HG02623 (cell line): Measurements from ENCODE around the gene KANSL1.
"Not testable (repeated sequence)": the region's sequence is repeated elsewhere in the genome, so short reads cannot be mapped to it uniquely, and the experiment has no call there.

Experiments used
- ATAC-seq: cut with Tn5 transposase; IDR thresholded peaks from one replicate; pipeline ENCODE4 v1.9.1; 2021; ENCODE audit warnings: moderate library complexity; ENCODE audit not compliant: unreplicated experiment

KANSL1 gene

DNA sequence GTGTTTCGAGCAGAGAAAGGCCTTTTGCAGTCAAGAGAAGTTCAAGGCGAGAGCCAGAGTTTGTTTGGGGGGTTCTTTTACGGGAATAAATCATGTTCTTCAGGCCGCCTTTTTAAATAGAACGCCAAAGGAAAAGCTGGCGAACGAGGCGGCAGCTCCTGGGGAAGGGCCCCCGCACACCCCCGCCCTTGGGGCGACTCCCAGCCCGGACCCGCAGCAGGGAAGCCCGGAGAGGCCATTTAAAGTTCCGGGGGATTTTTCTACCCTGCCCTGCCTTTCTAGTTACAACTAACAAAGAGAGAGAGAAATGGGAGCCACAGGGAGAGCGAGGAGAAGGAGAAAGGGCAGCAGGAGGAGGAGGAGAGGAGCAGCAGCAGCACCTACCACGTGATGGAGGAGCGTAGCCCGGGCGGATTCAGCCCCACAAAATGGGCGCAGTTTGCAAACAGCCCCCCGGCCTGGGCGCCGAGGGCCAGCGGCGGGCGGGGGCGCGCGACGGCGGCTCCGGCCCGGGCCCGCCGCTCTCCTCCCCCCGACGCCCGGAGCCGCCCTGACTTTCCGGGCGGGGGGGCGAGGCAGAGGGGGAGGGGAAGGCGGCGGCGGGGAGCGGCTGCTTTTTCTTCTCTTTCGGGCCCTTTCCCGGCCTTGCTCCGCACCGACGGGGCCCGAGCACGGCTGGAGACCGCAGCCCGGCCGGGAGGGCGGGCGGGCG, 634 bp downstream of the KANSL1 start:
- peak; percentile 27 for ATAC-seq

DNA sequence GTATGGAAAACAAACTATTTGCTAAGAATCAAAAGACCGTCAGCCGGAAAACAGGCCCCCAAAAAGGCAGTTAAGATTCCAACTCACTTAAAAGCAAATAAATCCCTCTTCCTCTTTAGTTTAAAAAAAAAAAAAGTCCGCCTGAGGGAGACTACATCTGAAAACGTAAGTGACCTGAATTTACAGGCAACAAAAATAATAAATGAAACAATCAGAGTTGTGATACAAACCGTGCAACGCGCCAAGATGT, 1.1 kb downstream of the KANSL1 start:
- no peak for ATAC-seq

DNA sequence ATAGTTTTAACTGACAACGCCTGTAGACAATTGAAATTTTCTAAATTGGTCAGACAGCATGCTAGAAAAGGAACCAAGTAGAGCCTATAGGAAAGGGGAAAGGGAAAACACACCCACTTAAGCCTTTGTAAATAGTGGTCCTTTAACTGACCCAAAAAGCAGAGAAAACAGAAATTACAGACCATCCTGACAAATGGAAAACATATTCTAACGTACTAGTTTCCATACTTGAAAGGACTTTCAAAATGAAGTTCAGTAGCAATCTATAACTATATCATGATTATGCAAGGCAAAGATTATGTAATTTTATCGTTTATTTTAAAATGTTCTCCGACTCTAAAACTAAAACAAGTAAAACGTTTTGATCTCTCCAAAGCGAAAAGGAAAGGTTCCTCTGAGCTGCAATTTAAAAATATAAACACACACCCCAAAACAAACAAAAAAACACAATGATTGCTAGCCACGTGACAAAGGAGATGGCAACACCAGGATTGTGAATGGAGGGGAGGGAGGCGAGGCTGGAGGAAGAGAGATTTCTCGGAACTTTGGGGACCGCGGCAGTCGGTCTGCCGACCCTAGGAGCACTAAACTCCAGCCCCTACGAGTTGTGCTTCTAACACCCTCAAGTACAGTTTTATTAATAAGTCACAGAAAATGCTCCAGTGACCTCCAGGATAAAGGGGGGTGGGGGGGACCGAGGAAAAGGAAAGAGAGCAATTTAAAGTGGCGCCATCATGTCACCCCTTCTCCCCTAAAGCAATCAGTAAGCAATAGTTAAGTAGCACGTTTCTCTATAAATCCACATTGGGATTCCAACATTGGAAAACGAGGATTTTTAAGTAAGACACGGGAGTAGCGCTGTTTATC, 1.7 kb downstream of the KANSL1 start:
- no peak for ATAC-seq

DNA sequence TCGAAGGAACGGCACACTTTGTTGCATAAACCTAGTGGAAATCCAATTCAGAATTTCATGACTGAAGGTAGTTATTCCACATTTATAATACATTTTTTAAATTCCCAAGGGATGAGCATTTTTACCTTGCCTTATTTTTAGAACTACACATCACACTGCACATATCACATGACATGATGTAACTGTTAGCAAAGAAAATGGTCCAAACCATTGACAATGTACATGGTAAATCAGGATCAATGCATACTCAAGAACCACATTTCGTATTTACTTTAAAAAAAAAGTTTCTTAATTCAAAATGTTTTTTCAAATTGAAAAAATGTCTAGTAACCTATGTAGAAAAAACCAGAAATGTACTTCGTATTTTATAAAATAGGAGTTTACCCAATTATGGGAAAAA, 2.5 kb downstream of the KANSL1 start:
- ATAC-seq: no peak

DNA sequence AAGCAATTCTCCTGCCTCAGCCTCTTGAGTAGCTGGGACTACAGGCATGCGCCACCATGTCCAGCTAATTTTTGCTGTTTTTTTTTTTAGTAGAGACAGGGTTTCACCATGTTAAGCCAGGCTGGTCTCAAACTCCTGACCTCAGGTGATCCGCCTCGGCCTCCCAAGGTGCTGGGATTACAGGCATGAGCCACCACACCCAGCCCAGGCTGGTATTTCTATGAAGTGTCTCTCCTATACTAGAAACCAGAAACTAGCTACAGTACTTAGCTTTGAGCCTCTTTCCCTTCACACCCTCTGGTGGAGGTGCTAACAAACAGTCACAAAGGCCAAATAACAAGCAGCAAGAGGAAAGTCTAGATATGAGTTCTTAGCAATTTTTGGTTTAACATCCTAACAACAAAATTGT, 6.4 kb downstream of the KANSL1 start:
- ATAC-seq: not testable (repeated sequence)

DNA sequence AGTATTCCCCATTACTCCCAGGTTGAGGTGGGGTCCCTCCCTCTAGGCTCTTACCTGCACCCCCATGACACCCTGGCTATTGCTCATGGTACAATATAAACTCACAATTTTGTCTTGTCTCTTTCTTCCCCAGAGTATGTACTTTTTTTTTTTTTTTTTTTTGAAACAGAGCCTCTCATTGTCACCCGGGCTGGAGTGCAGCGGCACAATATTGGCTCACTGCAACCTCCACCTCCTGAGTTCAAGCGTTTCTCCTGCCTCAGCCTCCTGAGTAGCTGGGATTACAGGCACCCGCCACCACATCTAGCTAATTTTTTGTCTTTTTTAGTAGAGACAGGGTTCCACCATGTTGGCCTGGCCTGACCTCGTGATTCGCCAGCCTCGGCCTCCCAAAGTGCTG, 8.5 kb downstream of the KANSL1 start:
- no peak for ATAC-seq

DNA sequence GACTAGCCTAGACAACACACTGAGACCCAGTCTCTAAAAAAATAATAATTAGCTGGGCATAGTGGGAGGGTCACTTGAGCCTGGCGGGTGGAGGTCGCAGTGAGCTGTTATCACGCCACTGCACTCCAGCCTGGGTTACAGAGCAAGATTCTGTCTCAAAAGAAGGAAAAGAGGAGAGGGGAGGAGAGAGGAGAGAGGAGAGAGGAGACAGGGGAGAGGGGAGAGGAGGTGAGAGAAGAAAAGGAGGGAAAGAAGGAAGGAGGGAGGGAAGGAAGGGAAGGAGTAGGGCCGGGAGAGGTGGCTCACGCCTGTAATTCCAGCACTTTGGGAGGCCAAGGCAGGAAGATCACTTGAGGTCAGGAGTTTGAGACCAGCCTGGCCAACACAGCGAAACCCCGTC, 9.8 kb downstream of the KANSL1 start:
- ATAC-seq: not testable (repeated sequence)

DNA sequence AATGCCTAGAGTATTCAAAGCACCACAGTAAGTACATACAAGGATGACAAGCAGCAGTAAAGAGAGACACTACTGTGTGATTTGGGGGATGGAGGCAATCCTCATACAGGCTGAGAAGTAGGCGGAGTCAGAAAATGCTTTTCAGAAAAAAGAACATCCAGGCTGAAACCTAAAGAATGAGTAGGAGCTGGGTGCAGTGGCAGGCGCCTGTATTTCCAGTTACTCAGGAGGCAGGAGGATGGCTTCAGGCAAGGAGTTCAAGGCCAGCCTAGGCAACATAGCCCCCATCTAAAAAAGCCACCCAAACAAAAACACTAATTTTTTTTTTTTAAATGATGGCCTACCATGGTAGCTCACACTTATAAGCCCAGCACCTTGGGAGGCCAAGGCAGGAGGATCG, 10.3 kb downstream of the KANSL1 start:
- ATAC-seq: no peak

DNA sequence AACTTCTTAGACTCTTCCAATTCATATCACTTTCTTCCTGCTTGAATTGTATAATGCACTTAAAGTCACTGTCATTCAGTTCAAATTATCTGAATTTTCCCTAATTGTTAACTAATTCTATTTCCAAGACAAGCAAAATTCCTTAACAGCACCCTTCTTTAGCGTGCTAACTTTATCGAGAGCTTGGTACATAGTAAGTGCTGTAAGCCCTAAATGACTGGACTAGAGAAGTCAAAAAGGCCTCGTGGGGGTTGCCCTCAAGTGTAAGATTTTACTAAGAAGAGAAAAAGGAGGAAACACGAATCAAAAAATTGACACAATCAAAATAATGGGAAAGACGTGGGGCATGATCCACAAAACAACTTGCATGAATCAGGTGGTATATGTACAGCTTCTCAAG, 11.3 kb downstream of the KANSL1 start:
- ATAC-seq: no peak

DNA sequence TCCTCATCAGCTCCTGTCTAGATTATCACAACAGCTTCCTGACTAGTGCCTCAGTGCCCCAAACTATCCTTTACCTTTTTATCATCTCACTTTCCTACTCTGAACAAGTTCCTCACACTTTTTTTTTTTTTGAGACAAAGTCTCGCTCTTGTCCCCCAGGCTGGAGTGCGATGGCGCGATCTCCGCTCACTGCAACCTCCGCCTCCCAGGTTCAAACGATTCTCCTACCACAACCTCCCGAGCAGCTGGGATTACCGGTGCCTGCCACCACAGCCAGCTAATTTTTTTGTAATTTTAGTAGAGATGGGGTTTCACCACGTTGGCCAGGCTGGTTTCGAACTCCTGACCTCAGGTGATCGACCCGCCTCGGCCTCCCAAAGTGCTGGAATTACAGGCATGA, 11.9 kb downstream of the KANSL1 start:
- not testable (repeated sequence) for ATAC-seq

DNA sequence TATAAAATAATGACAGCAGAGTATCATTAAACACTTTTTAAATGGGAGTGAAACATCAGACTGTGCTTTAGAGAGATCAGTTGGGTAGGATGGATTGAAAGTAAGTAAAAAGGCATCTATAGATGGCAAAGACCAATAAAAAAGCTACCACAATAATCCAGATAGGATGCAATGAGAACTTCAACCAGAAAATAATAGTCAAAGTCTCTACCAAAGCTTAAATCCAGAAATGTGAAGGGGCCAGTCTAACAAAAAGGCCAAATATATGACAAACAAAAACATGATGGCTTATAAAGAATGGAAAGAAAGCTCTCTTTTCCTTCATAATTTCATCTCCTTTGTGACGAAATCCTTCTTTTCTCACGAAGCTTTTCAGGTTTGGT, 12.3 kb downstream of the KANSL1 start:
- ATAC-seq: no peak

DNA sequence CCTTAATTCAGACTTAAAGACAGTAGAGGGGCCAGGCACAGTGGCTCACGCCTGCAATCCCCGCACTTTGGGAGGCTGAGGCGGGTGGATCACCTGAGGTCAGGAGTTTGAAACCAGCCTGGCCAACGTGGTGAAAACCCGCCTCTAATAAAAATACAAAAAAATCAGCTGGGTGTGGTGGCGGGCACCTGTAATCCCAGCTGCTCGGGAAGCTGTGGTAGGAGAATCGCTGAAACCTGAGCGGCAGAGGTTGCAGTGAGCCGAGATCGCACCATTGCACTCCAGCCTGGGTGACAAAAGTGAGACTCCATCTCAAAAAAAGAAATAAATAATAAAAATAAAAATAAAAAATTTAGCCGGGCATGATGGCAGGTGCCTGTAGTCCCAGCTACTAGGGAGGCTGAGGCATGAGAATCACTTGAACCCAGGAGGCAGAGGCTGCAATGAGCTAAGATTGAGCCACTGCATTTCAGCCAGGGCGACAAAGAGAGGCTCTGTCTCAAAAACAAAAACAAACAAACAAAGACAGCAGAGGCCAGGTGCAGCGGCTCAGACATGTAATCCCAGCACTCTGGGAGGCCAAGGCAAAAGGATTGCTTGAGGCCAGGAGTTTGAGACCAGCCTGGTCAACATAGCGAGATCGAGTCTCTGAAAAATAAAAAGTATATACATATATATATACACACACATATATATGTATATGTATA, 12.9 kb downstream of the KANSL1 start:
- ATAC-seq: not testable (repeated sequence)

DNA sequence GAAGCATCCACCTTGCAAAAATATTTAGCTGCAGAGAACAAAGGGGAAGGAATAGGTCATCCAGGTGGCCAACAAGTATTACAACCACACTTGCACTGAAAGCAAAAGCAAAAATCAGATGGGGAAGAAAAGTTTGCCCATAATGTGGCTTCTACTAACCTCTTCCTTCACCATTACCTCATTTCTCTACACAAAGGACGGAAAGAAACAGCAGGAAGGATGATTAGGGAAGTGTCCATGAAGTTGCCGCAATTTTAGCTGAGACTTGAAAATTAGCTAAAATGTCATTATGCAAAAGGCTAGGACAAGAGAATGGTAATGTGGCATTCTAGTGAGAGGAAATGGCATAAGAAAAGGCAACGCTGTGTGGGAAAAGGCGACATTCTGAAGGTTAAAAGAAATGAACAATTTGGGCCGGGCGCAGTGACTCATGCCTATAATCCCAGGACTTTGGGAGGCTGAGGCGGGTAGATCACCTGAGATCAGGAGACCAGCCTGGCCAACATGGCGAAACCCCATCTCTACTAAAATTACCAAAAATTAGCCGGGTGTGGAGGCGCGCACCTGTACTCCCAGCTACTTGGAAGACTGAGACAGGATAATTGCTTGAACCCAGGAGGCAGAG, 13.7 kb downstream of the KANSL1 start:
- ATAC-seq: no peak

DNA sequence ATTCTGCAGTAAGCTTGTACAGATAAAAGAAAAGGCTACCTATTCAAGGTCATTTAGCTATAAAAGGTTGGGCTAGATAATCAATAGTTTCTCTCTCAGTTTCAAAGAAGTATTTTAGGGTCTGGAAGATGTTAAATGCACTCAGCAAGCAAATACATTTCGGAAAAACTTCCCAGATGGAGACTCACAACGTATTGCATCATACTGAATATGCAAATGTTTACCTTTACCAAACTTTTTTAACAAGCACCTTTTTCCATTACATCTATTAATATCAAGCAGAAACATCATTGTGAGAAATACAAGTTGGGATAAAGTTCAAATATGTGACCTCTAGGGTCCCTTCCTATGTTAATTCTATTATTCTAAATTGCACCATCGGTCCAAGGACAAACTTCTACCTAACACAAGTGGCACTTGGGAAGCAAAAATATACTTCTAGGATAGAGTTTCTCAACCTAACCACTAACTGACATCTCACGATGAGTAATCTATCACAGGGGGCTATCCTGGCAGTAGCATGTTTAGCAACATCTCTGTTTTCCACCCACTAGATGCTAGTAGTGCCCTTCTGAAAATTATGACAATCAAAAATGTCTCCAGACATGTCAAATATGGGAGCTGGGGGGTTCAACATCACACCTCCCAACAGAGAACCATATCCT, 14.5 kb downstream of the KANSL1 start:
- no peak for ATAC-seq

DNA sequence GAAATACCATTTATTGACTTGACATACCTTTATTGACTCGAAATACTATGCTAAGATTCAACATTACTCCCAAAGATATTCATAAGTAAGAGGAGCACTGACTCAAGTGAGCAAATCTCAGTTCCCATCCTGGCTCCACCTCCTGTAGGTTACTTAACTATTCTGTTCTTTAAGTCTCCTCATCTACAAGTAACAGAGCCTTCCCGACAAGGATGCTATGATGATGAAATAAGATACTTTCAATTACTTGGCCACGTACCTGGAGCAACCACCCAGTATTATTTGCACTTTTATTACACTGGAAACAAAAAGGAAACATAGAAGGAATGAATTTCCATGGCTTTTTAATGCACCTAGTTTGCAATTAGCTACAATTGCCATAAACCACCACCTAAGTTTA, 16.3 kb downstream of the KANSL1 start:
- ATAC-seq: no peak

DNA sequence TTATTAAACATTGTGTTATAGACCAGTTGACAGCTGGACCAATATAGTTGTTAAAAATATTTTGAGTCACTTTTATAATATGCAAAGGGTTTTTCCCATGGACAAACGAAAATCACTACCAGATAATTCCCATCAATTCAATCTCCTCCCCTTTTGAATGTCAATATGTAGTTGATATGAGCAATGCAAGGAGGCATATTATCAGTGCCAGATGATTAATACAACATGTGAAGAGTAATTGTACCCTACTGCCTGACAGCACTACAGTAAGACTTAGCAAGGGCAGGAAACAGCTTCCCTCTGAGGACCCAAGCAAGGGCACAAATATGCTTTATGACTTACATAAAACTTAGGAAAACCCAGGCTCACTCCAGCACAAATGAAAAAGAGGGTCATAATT, 17.3 kb downstream of the KANSL1 start:
- ATAC-seq: no peak

DNA sequence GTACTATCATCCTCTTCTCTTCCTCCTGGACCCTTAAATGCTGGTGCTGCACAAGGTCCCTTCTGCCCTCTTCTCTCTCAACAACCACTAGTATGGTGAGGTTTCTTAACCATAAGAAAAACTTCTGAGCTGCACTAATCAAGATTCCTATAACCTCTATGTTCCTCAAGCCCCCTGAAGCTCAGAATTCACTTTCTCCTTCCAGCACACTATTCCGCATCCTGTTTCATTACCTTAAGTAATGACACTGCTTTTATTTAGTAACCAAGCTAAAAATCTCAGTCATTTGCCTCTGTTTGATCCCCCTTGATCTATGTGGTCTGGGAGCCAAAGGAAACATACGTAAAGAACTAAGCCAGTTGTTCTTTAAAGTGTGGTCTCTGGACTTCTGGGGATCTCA, 20.1 kb downstream of the KANSL1 start:
- ATAC-seq: no peak

DNA sequence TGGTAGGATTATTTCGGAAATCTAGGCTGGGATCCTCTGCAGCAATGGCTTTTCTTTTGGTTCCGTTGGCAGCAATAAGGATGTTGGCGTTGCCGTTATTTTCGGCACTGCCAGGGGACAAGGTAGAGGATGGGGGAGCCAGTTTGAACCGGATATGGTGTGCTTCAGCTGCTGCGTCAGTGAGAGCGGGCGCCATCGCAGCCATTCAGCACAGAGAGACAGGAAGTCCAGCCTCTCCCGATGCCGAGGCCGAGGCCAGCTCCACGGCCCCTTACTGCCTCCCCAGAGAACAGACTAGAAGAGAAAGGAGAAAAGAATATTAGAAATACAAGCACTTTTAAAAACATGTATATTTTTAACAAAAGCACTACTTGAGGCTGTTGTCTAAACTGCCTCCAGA, 21.3 kb downstream of the KANSL1 start:
- ATAC-seq: no peak

DNA sequence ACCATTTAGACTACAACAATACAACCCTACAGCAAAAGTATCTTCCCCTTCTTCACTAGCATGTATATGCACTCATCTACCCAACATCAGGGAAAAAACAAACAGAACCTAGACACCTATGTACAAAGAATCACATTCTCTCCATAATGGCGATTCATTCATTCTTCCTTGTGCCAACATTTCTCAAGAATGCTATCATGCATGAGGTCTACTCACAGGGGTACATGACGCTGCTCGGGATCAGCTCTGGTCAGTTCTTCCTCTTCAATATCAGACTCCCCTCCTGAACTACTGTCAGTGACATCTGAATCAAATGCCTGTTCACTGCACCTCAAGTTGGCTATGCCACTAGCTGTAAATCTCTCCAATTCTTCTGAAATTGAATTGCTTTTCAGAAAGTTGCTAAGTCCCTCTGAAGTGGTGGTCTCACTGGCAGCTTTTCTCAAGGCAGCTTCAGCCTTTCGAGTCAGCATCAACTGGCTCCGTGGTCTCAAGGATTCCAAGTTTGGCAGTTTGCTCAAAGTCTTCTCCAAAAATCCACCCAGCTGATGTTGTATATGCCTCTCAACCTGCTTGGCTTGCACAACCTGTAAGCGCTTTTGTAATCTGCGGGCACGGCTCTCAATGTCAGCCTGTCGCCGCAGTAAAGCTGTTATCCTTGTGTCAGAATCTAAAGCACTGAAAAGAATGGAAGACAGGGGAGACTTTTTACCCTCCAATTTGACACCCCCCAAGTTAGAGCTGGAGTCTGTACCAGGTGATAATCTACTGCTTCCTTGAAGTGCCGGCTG, 22.4 kb downstream of the KANSL1 start:
- ATAC-seq: no peak

DNA sequence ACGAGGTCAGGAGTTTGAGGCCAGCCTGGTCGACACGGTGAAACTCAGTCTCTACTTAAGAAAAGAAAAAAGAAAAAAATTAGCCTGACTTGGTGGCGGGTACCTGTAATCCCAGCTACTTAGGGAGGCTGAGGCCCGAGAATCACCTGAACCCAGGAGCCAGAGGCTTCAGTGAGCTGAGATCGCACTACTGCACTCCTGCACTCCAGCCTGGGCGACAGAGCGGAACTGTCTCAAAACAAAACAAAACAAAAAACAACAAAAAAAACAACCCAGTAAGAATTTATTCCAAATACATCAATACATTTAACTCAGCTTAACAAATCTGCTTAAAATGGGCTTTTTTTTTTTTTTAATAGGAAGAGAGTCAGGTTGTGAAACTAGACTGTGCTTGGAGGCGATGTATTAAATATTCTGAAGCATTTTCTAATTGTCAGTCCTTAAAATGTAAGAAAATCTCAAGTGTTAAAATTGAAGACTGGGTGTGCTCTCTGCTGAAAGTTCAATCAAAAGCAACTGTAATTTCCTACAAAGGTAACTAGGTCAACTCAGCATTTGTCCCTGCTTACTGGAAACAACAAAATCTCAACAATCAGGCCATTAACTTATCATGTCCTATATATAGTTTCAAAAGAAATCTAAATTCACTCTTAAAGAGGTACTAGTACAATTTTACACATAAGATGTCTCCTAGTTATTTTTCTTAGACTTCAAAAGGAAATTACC, 23.2 kb downstream of the KANSL1 start:
- no peak for ATAC-seq
